HCT116 (cell line): Measurements from ENCODE around the gene CRADD. TPM values are rescaled to one million over a fixed set of nuclear protein-coding genes. Genes with fewer than 3 reads are reported as not detected.
A peak's percentile ranks its signal among the peaks of the same experiment; 100 is the strongest.

Experiments
- ATAC-seq: fragments of 200-7000 bp; cut with Tn5 transposase; 2 replicates; pipeline ENCODE4 v1.9.1; 2020; ENCODE audit warnings: mild to moderate bottlenecking, moderate library complexity
- BruUV-seq: library from RNA; stranded (reverse); fragments of 400-500 nt; replicated peaks from 2 replicates; lab custom pipeline; 2021; lab: Mats Ljungman, UMichigan
- CTCF ChIA-PET: fragments of 300-600 bp; sonication (Branson Sonifier 250); formaldehyde crosslinking; loops from one replicate; lab custom pipeline; 2021; ENCODE audit warnings: antibody characterized with exemption; lab: Charles Lee
- POLR2A ChIA-PET: fragments of 300-600, 350-600 bp; sonication (Branson Sonifier 250); formaldehyde crosslinking; loops from one replicate; lab custom pipeline; 2021; ENCODE audit warnings: antibody characterized with exemption; lab: Charles Lee
- RAD21 ChIA-PET, 2 experiments: fragments of 300-600 bp; sonication (Branson Sonifier 250); formaldehyde crosslinking; loops; one replicate each; lab custom pipeline; 2023; ENCODE audit warnings: low total read pairs in 2 of 2; ENCODE audit not compliant: uncharacterized antibody in 2 of 2, unreplicated experiment in 2 of 2, low non-redundant PET in 1 of 2; lab: Charles Lee
- DNase-seq: peaks from one replicate; pipeline ENCODE4 v3.0.0-alpha.2; 2010; ENCODE audit warnings: low read depth, low spot score
- H2AFZ ChIP-seq: fragments of 200-600 bp; shearing (Covaris generic), sonication (generic); 2 replicates; pipeline ENCODE4 v1.6.1; 2017; ENCODE audit warnings: low read depth, mixed run types, mixed read lengths, antibody characterized with exemption, low read length; ENCODE audit not compliant: poor library complexity, severe bottlenecking
- H3K27ac ChIP-seq: 2 replicates; pipeline ENCODE4 v1.5.1; 2012; ENCODE audit warnings: low read depth, low read length
- H3K27me3 ChIP-seq: fragments of 200-600 bp; sonication (generic); 2 replicates; pipeline ENCODE4 v1.6.1; 2016; ENCODE audit warnings: mixed run types, low read length, mixed read lengths; ENCODE audit not compliant: insufficient read depth
- H3K36me3 ChIP-seq, 2 experiments: fragments of 200-500 bp in 1 of 2; fragments of 200-600 bp in 1 of 2; sonication (Bioruptor generic) in 1 of 2; sonication (generic) in 1 of 2; 2 replicates each; pipeline versions ENCODE4 v1.5.1 to v1.6.1; 2014 to 2016; ENCODE audit warnings: low read length in 2 of 2, inconsistent platforms in 1 of 2, mixed read lengths in 1 of 2, mixed run types in 1 of 2; ENCODE audit not compliant: insufficient read depth in 2 of 2, control insufficient read depth in 1 of 2
- H3K4me1 ChIP-seq, 2 experiments: fragments of 200-600 bp in 1 of 2; sonication (generic) in 1 of 2; 2 replicates each; pipeline versions ENCODE4 v1.5.1 to v1.6.1; 2012 to 2017; ENCODE audit warnings: low read length in 2 of 2, inconsistent platforms in 1 of 2, mild to moderate bottlenecking in 1 of 2, mixed read lengths in 1 of 2, mixed run types in 1 of 2, moderate library complexity in 1 of 2; ENCODE audit not compliant: insufficient read depth in 2 of 2, control insufficient read depth in 1 of 2
- H3K4me2 ChIP-seq: fragments of 200-600 bp; sonication (generic); 2 replicates; pipeline ENCODE4 v1.6.1; 2017; ENCODE audit warnings: mixed run types, low read length, mixed read lengths
- H3K4me3 ChIP-seq, 2 experiments: fragments of 200-600 bp in 1 of 2; sonication (generic) in 1 of 2; replicated peaks in 1 of 2; 2 replicates each; pipeline ENCODE4 v1.5.1; 2011 to 2016; ENCODE audit warnings: low read length in 2 of 2, control low read depth in 1 of 2, low read depth in 1 of 2, mild to moderate bottlenecking in 1 of 2, mixed read lengths in 1 of 2, mixed run types in 1 of 2
- H3K79me2 ChIP-seq: fragments of 200-600 bp; sonication (generic); 2 replicates; pipeline ENCODE4 v1.6.1; 2017; ENCODE audit warnings: mild to moderate bottlenecking, mixed run types, low read length, moderate library complexity, mixed read lengths; ENCODE audit not compliant: insufficient read depth
- H3K9ac ChIP-seq: fragments of 200-600 bp; sonication (generic); 2 replicates; pipeline ENCODE4 v1.6.1; 2016; ENCODE audit warnings: low read length, mixed read lengths
- H3K9me2 ChIP-seq: fragments of 200-600 bp; sonication (generic), shearing (Covaris generic); 2 replicates; pipeline ENCODE4 v1.6.1; 2017; ENCODE audit warnings: mixed run types, mild to moderate bottlenecking, moderate library complexity; ENCODE audit not compliant: insufficient read depth
- H3K9me3 ChIP-seq, 2 experiments: fragments of 200-500 bp in 1 of 2; fragments of 200-600 bp in 1 of 2; sonication (Bioruptor generic) in 1 of 2; sonication (generic) in 1 of 2; 2 replicates each; pipeline ENCODE4 v1.6.1; 2014 to 2017; ENCODE audit warnings: low read length in 2 of 2, mixed read lengths in 2 of 2, inconsistent platforms in 1 of 2, low read depth in 1 of 2, mild to moderate bottlenecking in 1 of 2, mixed run types in 1 of 2, moderate library complexity in 1 of 2; ENCODE audit not compliant: control insufficient read depth in 1 of 2, insufficient read depth in 1 of 2
- H4K20me1 ChIP-seq: fragments of 200-600 bp; sonication (generic), shearing (Covaris generic); 2 replicates; pipeline ENCODE4 v1.6.1; 2017; ENCODE audit warnings: mixed run types, mild to moderate bottlenecking, moderate library complexity; ENCODE audit not compliant: insufficient read depth
- EGR1 ChIP-seq: IDR thresholded peaks from 2 replicates; pipeline ENCODE4 v1.6.1; 2012; ENCODE audit warnings: low read depth
- ELF1 ChIP-seq: IDR thresholded peaks from 2 replicates; pipeline ENCODE4 v1.6.1; 2012; ENCODE audit warnings: low read depth, borderline replicate concordance
- POLR2AphosphoS5 ChIP-seq: IDR thresholded peaks from 2 replicates; pipeline ENCODE4 v1.6.1; 2011; ENCODE audit warnings: mild to moderate bottlenecking, low read depth, low read length, moderate library complexity
- RAD21 ChIP-seq: IDR thresholded peaks from 2 replicates; pipeline ENCODE4 v1.6.1; 2012; ENCODE audit warnings: low read depth, mild to moderate bottlenecking
- SP1 ChIP-seq: IDR thresholded peaks from 2 replicates; pipeline ENCODE4 v1.6.1; 2012; ENCODE audit warnings: low read depth
- ZBTB33 ChIP-seq: IDR thresholded peaks from 2 replicates; pipeline ENCODE4 v1.6.1; 2011; ENCODE audit warnings: mild to moderate bottlenecking, low read length, moderate library complexity; ENCODE audit not compliant: insufficient replicate concordance; ENCODE audit errors: extremely low read depth
- intact Hi-C: fragments of 100-400 bp; cut with micrococcal nuclease; formaldehyde crosslinking; loops from 2 replicates; pipeline ENCODE4 v1.10.0; 2022
- total RNA-seq: library from RNA; stranded (reverse); gene quantifications from one replicate; pipeline ENCODE4 v1.2.1, GENCODE V29; 2021; ENCODE audit not compliant: unreplicated experiment
- TF ChIP-seq, protein P1 (sequence below), 3 experiments: fragments of 200-600 bp in 1 of 3; sonication (generic) in 1 of 3; IDR thresholded peaks in 2 of 3; conservative IDR thresholded peaks in 1 of 3; 2 replicates each; pipeline ENCODE4 v1.5.1; 2012 to 2017; ENCODE audit warnings: low read depth in 2 of 3, low read length in 2 of 3, antibody characterized with exemption in 1 of 3, borderline replicate concordance in 1 of 3, control low read depth in 1 of 3, mild to moderate bottlenecking in 1 of 3, mixed read lengths in 1 of 3, mixed run types in 1 of 3, moderate library complexity in 1 of 3; ENCODE audit not compliant: insufficient read depth in 1 of 3

Gene CRADD
- total RNA-seq, 1 experiment from 2014 or later = 12.2 TPM

- Histone ChIP-seq H3K79me2 (no peaks in the 10 kb centered on the region), H3K27ac (no peak overlapping the region), H3K4me2 (no peak overlapping the region), H3K9me3 (no peaks in the 10 kb centered on the region), H3K4me1 (peaks cover 0 to 8% of the 10 kb centered on the region in 2 experiments; a peak in 1 of 4 replicates), H4K20me1 (no peaks in the 10 kb centered on the region), H3K36me3 (no peaks in the 10 kb centered on the region), H3K4me3 (no peak overlapping the region), H3K27me3 (no peaks in the 10 kb centered on the region), H3K9me2 (no peaks in the 10 kb centered on the region), H3K9ac (no peak overlapping the region), H2AFZ (no peak overlapping the region)
- ChIA-PET CTCF (interaction anchor here (0.9 to 4.4 kb wide), 3 partner anchors 308 to 335 kb away, joined by 6 to 40 read pairs (median 6); no protein-coding TSS in a partner anchor), POLR2A (no interaction called here), RAD21 (interaction anchor here (0.5 to 1.6 kb wide), 5 partner anchors 196 to 335 kb away, joined by 3 to 8 read pairs (median 3); no protein-coding TSS in a partner anchor)
- BruUV-seq = no TSS peak
- TF ChIP-seq EGR1 (no peak), RAD21 (peak; percentile 78), ELF1 (no peak), POLR2AphosphoS5 (no peak), ZBTB33 (no peak), SP1 (no peak)
- TF ChIP-seq, protein P1, sequence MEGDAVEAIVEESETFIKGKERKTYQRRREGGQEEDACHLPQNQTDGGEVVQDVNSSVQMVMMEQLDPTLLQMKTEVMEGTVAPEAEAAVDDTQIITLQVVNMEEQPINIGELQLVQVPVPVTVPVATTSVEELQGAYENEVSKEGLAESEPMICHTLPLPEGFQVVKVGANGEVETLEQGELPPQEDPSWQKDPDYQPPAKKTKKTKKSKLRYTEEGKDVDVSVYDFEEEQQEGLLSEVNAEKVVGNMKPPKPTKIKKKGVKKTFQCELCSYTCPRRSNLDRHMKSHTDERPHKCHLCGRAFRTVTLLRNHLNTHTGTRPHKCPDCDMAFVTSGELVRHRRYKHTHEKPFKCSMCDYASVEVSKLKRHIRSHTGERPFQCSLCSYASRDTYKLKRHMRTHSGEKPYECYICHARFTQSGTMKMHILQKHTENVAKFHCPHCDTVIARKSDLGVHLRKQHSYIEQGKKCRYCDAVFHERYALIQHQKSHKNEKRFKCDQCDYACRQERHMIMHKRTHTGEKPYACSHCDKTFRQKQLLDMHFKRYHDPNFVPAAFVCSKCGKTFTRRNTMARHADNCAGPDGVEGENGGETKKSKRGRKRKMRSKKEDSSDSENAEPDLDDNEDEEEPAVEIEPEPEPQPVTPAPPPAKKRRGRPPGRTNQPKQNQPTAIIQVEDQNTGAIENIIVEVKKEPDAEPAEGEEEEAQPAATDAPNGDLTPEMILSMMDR (IDR thresholded peaks at IDR 0.05 in 2 of 3, conservative IDR thresholded peaks at IDR 0.05 in 1 of 3; ENCODE audit: borderline replicate concordance in 1 of 3, insufficient read depth in 1 of 3, low read depth in 2 of 3, low read length in 2 of 3) = peak; percentile 42 to 63 (median 53); a peak in 5 of 6 replicates
- DNase-seq (no peak), ATAC-seq (peak; percentile 71)
- intact Hi-C loops = loop anchor here (1.0 to 5.0 kb wide), 3 partner anchors 212 to 334 kb away; no protein-coding TSS in a partner anchor
Observed at GRCh38 chr12:93766796-93767523, 89.8 kb downstream of the CRADD start.
